Gastroesophageal sphincter (tissue), 4 donors: ENCODE data around the gene RFLNA. TPM values are rescaled to one million over a fixed set of nuclear protein-coding genes. Genes with fewer than 3 reads are reported as not detected.
"Not testable (repeated sequence)": the region's sequence is repeated elsewhere in the genome, so short reads cannot be mapped to it uniquely, and the experiment has no call there.

Source experiments
- ATAC-seq: fragments of 150-250 bp; one replicate; pipeline ENCODE4 v1.9.1; 2016; ENCODE audit warnings: mild to moderate bottlenecking, moderate library complexity
- H3K27ac ChIP-seq, 4 donors: fragments of 200-600 bp; sonication (generic) in 3 of 4; 1 replicate in 3 of 4; 2 replicates in 1 of 4; pipeline ENCODE4 v1.5.1; 2016 to 2019
- H3K27me3 ChIP-seq: fragments of 200-600 bp; sonication (generic); one replicate; pipeline ENCODE4 v1.5.1; 2019
- H3K36me3 ChIP-seq, 2 donors: fragments of 200-600 bp; sonication (generic); one replicate each; pipeline ENCODE4 v1.5.1; 2019; ENCODE audit warnings: control low read depth in 1 of 2
- H3K4me1 ChIP-seq, 3 donors: fragments of 200-600 bp; sonication (generic); 1 replicate in 2 of 3; 2 replicates in 1 of 3; pipeline ENCODE4 v1.5.1; 2016 to 2019; ENCODE audit warnings: control low read depth in 2 of 3
- H3K4me3 ChIP-seq, 2 donors: fragments of 200-600 bp; sonication (generic); one replicate each; pipeline ENCODE4 v1.5.1; 2019; ENCODE audit warnings: mild to moderate bottlenecking in 1 of 2, moderate library complexity in 1 of 2
- H3K9me3 ChIP-seq, 3 donors: fragments of 200-600 bp; sonication (generic); one replicate each; pipeline ENCODE4 v1.5.1; 2017 to 2019; ENCODE audit warnings: control low read depth in 2 of 3
- CTCF ChIP-seq, 4 experiments: fragments of 200-600 bp in 2 of 4; fragments of 450-650 bp in 2 of 4; sonication (generic) in 1 of 4; IDR thresholded peaks; one replicate each; pipeline ENCODE4 v1.5.1; 2017 to 2019; ENCODE audit warnings: antibody characterized with exemption in 4 of 4, mild to moderate bottlenecking in 2 of 4, moderate library complexity in 2 of 4
- EP300 ChIP-seq: sonication (generic); formaldehyde crosslinking; IDR thresholded peaks from one replicate; pipeline ENCODE4 v1.6.1; 2017; ENCODE audit warnings: antibody characterized with exemption, mild to moderate bottlenecking
- POLR2A ChIP-seq, 2 donors: fragments of 450-650 bp; IDR thresholded peaks; one replicate each; pipeline ENCODE4 v1.6.1; 2017; ENCODE audit warnings: antibody characterized with exemption in 2 of 2, mild to moderate bottlenecking in 2 of 2, moderate library complexity in 1 of 2
- POLR2AphosphoS5 ChIP-seq: sonication (generic); formaldehyde crosslinking; IDR thresholded peaks from one replicate; pipeline ENCODE4 v1.6.1; 2017; ENCODE audit warnings: antibody characterized with exemption
- WGBS, 2 donors: methylation state at CpG; one replicate each; pipeline ENCODE4 v1.1.5; 2018; ENCODE audit warnings: low coverage in 1 of 2; 5-methylcytosine and 5-hydroxymethylcytosine counted together
- total RNA-seq, 4 donors: library from RNA; depleted of rRNA; stranded (reverse); fragments of >200 nt; gene quantifications; one replicate each; pipeline ENCODE4 v1.1.0, GENCODE V29; 2016

The RFLNA gene
- total RNA-seq, 4 donors from 2014 or later, result 0.39 to 1.2 (median 0.54) TPM; not detected in 1

- Histone ChIP-seq H3K27me3 (peaks cover 32% of the 10 kb centered on the region), H3K4me3 (no peak overlapping the region), H3K4me1 (peaks cover 2 to 28% (median 10%) of the 10 kb centered on the region in 3 donors), H3K36me3 (no peaks in the 10 kb centered on the region), H3K9me3 (no peaks in the 10 kb centered on the region), H3K27ac (no peak overlapping the region)
- no peak for ATAC-seq
- whole genome bisulfite sequencing, 2 donors, result 92 to 100% methylated on average over 1 to 7 of the region's 19 CpGs
- TF ChIP-seq POLR2AphosphoS5 (no peak), CTCF (IDR thresholded peaks at IDR 0.05) (no peak)
These were observed 3.0 kb downstream of the RFLNA start for GRCh38 chr12:124297856-124298255.

- TF ChIP-seq POLR2AphosphoS5 (no peak), CTCF (IDR thresholded peaks at IDR 0.05) (no peak), POLR2A (IDR thresholded peaks at IDR 0.05) (no peak), EP300 (no peak)
- Histone ChIP-seq H3K27ac (no peak overlapping the region), H3K36me3 (no peaks in the 10 kb centered on the region), H3K9me3 (no peaks in the 10 kb centered on the region), H3K27me3 (peaks cover 32% of the 10 kb centered on the region), H3K4me3 (no peak overlapping the region), H3K4me1 (peaks cover 2 to 27% (median 10%) of the 10 kb centered on the region in 3 donors)
- 90 to 98% methylated on average over 10 of the region's 10 CpGs for WGBS, 2 donors
- no peak for ATAC-seq
These were observed 4.0 kb downstream of the RFLNA start for GRCh38 chr12:124298685-124299410.

GRCh38 chr12:124299628-124300388 is 4.9 kb downstream of the RFLNA start:
- Histone ChIP-seq H3K9me3 (no peaks in the 10 kb centered on the region), H3K27ac (no peak overlapping the region), H3K36me3 (no peaks in the 10 kb centered on the region), H3K27me3 (peaks cover 32% of the 10 kb centered on the region), H3K4me3 (no peak overlapping the region), H3K4me1 (peaks cover 2 to 18% (median 7%) of the 10 kb centered on the region in 3 donors)
- ATAC-seq, result no peak
- no peak for TF ChIP-seq POLR2AphosphoS5
- TF ChIP-seq POLR2A (IDR thresholded peaks at IDR 0.05), result no peak
- no peak for TF ChIP-seq CTCF (IDR thresholded peaks at IDR 0.05)
- no peak for TF ChIP-seq EP300
- 86 to 95% methylated on average over 4 of the region's 9 CpGs for WGBS, 2 donors

GRCh38 chr12:124300657-124301056 is 5.8 kb downstream of the RFLNA start:
- H3K9me3 ChIP-seq, ATAC-seq, H3K36me3 ChIP-seq, H3K4me3 ChIP-seq, H3K27ac ChIP-seq: not testable (repeated sequence)
- Histone ChIP-seq H3K27me3 (peaks cover 27% of the 10 kb centered on the region), H3K4me1 (peaks cover 0 to 11% (median 2%) of the 10 kb centered on the region in 3 donors)
- 62 to 93% methylated on average over 3 of the region's 3 CpGs for WGBS, 2 donors

- Histone ChIP-seq H3K36me3 (no peaks in the 10 kb centered on the region), H3K9me3 (no peaks in the 10 kb centered on the region), H3K27ac (no peak overlapping the region), H3K4me1 (peaks cover 0 to 6% (median 0%) of the 10 kb centered on the region in 3 donors), H3K4me3 (no peak overlapping the region), H3K27me3 (peaks cover 25% of the 10 kb centered on the region)
- no peak for ATAC-seq
- TF ChIP-seq POLR2A (IDR thresholded peaks at IDR 0.05), result no peak
- TF ChIP-seq POLR2AphosphoS5, result no peak
- TF ChIP-seq EP300, result no peak
- TF ChIP-seq CTCF (IDR thresholded peaks at IDR 0.05), result no peak
- 74 to 89% methylated on average over 7 to 9 of the region's 14 CpGs for whole genome bisulfite sequencing, 2 donors
These were observed 6.3 kb downstream of the RFLNA start for GRCh38 chr12:124301084-124301654.
